ENCODE results near the gene SBF2.

The SBF2 gene

DNA sequence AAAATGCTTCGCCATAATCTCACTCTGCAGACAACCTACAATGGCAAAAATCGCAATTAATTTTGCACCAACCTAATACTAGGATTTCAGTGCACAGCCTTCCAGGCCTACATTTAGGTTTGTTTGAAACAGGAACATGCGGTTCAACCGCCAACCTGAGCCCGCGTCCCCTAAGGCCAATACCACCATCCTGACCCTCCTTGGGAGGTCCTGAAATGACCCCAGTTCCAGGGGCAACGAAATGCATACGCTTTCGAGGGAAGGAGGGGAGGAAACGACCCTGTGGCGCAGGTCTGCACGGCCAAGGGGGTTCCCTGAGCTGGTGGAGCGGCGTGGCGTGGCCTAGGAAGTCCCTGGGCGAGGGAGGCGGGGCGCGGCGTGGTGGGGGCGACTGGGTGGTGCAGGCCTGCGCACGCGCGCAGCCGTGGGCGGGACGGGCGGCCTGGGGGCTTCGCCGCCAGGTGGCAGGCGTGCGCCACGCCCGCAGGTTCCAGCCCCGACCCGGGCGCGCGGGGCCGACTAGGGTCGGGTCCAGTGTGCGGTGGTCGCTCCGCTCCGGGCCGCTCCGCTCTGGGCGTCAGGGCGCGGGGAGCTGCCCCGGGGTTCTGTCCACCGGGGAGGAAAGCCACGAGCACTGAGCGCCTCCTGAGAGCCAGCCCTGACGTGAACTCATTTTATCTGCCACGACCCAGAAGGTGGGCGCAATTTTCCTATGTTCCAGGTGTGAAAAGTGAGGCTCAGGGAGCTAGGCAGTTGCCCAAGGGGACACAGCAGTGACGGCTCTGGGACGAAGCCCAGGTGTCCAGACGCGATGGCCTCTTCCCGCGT, 536.0 kb downstream of the SBF2 start:
- no peak overlapping the region for H3K4me3 ChIP-seq (IDR thresholded peaks at IDR 0.05; ENCODE audit: insufficient read depth, low read depth, low read length)
- peaks cover 18% of the 10 kb centered on the region for H3K4me1 ChIP-seq (ENCODE audit: low read depth, poor library complexity, severe bottlenecking)
- H3K27ac ChIP-seq, result peak overlapping the region; percentile 62
- no peaks in the 10 kb centered on the region for H3K79me2 ChIP-seq (ENCODE audit: insufficient read depth, low read depth)
- peak overlapping the region; percentile 88 for H3K9ac ChIP-seq
- no peaks in the 10 kb centered on the region for H4K20me1 ChIP-seq (ENCODE audit: insufficient read depth)
- peak overlapping the region; percentile 82 for H3K4me2 ChIP-seq
- TF ChIP-seq, protein P1, sequence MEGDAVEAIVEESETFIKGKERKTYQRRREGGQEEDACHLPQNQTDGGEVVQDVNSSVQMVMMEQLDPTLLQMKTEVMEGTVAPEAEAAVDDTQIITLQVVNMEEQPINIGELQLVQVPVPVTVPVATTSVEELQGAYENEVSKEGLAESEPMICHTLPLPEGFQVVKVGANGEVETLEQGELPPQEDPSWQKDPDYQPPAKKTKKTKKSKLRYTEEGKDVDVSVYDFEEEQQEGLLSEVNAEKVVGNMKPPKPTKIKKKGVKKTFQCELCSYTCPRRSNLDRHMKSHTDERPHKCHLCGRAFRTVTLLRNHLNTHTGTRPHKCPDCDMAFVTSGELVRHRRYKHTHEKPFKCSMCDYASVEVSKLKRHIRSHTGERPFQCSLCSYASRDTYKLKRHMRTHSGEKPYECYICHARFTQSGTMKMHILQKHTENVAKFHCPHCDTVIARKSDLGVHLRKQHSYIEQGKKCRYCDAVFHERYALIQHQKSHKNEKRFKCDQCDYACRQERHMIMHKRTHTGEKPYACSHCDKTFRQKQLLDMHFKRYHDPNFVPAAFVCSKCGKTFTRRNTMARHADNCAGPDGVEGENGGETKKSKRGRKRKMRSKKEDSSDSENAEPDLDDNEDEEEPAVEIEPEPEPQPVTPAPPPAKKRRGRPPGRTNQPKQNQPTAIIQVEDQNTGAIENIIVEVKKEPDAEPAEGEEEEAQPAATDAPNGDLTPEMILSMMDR (conservative IDR thresholded peaks at IDR 0.05; ENCODE audit: low read depth, low read length), result peak; percentile 54
- no peaks in the 10 kb centered on the region for H3K36me3 ChIP-seq (ENCODE audit: insufficient read depth)
- H3K27me3 ChIP-seq (ENCODE audit: insufficient read depth, low read depth), result no peaks in the 10 kb centered on the region
- peak overlapping the region; percentile 97 for H2AFZ ChIP-seq (ENCODE audit: low read depth)

- Histone ChIP-seq H3K27ac (no peak overlapping the region), H3K36me3 (ENCODE audit: insufficient read depth) (no peaks in the 10 kb centered on the region), H3K27me3 (ENCODE audit: insufficient read depth, low read depth) (no peaks in the 10 kb centered on the region), H2AFZ (ENCODE audit: low read depth) (no peak overlapping the region), H3K4me2 (no peak overlapping the region), H4K20me1 (ENCODE audit: insufficient read depth) (no peaks in the 10 kb centered on the region), H3K4me1 (ENCODE audit: low read depth, poor library complexity, severe bottlenecking) (peaks cover 18% of the 10 kb centered on the region), H3K79me2 (ENCODE audit: insufficient read depth, low read depth) (no peaks in the 10 kb centered on the region), H3K9ac (no peak overlapping the region), H3K4me3 (IDR thresholded peaks at IDR 0.05; ENCODE audit: insufficient read depth, low read depth, low read length) (no peak overlapping the region)
- TF ChIP-seq, protein P1 (conservative IDR thresholded peaks at IDR 0.05; ENCODE audit: low read depth, low read length), result no peak
These were observed 537.1 kb downstream of the SBF2 start for GRCh38 chr11:9756878-9757277.

DNA sequence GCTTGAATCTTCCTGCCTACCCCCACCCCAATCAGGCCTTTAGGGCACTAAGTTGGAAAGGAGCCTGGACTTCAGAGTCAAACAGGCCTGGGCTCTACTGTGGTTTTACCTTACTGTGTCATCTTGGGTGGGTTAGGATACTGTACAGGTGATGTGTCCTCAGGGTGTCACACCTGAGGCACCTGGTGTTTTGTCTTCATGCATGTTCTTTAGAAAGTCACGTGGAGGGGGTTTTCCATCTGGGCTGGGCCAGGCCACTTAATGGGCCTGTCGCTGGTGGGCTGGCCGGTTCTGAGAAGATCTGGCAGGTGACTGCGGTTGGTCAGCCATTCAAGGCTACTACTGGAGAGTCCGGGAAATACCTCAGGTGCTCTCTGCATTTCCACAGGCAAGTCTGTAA, 537.6 kb downstream of the SBF2 start:
- Histone ChIP-seq H3K4me1 (ENCODE audit: low read depth, poor library complexity, severe bottlenecking) (peaks cover 18% of the 10 kb centered on the region), H3K4me2 (no peak overlapping the region), H3K79me2 (ENCODE audit: insufficient read depth, low read depth) (no peaks in the 10 kb centered on the region), H3K27ac (no peak overlapping the region), H3K36me3 (ENCODE audit: insufficient read depth) (no peaks in the 10 kb centered on the region), H2AFZ (ENCODE audit: low read depth) (no peak overlapping the region), H4K20me1 (ENCODE audit: insufficient read depth) (no peaks in the 10 kb centered on the region), H3K9ac (no peak overlapping the region), H3K4me3 (IDR thresholded peaks at IDR 0.05; ENCODE audit: insufficient read depth, low read depth, low read length) (no peak overlapping the region), H3K27me3 (ENCODE audit: insufficient read depth, low read depth) (no peaks in the 10 kb centered on the region)
- TF ChIP-seq, protein P1 (conservative IDR thresholded peaks at IDR 0.05; ENCODE audit: low read depth, low read length), result no peak

- H3K27ac ChIP-seq, result no peak overlapping the region
These were observed 538.3 kb downstream of the SBF2 start for GRCh38 chr11:9755561-9756185.

More at GRCh38 chr11:9755561-9756185, 538.3 kb downstream of the SBF2 start:
- H4K20me1 ChIP-seq (ENCODE audit: insufficient read depth), result no peaks in the 10 kb centered on the region
- H3K4me1 ChIP-seq (ENCODE audit: low read depth, poor library complexity, severe bottlenecking), result peaks cover 18% of the 10 kb centered on the region
- TF ChIP-seq, protein P1 (conservative IDR thresholded peaks at IDR 0.05; ENCODE audit: low read depth, low read length), result no peak
- no peaks in the 10 kb centered on the region for H3K36me3 ChIP-seq (ENCODE audit: insufficient read depth)
- H3K4me2 ChIP-seq, result no peak overlapping the region
- H2AFZ ChIP-seq (ENCODE audit: low read depth), result no peak overlapping the region
- H3K9ac ChIP-seq, result no peak overlapping the region
- H3K27me3 ChIP-seq (ENCODE audit: insufficient read depth, low read depth), result no peaks in the 10 kb centered on the region
- H3K79me2 ChIP-seq (ENCODE audit: insufficient read depth, low read depth), result no peaks in the 10 kb centered on the region
- H3K4me3 ChIP-seq (IDR thresholded peaks at IDR 0.05; ENCODE audit: insufficient read depth, low read depth, low read length), result no peak overlapping the region

All from KMS-11 (cell line).